Esophagus squamous epithelium (tissue), 5 donors: ENCODE data around the gene CTBS. TPM values are rescaled to one million over a fixed set of nuclear protein-coding genes. Genes with fewer than 3 reads are reported as not detected.

Experiments
- DNase-seq: peaks from one replicate; lab custom pipeline; 2025; lab: John Stamatoyannopoulos, UW
- H3K27ac ChIP-seq, 4 donors: fragments of 200-600 bp; sonication (generic); one replicate each; pipeline ENCODE4 v1.5.1; 2016 to 2019; ENCODE audit warnings: mild to moderate bottlenecking in 1 of 4
- H3K27me3 ChIP-seq, 4 donors: fragments of 200-600 bp; sonication (generic); 1 replicate in 3 of 4; 2 replicates in 1 of 4; pipeline versions ENCODE4 v1.5.1 to v1.6.0; 2017 to 2021; ENCODE audit warnings: antibody characterized with exemption in 1 of 4
- H3K36me3 ChIP-seq, 3 donors: fragments of 200-600 bp; sonication (generic); one replicate each; pipeline ENCODE4 v1.5.1; 2016 to 2019
- H3K4me1 ChIP-seq, 3 donors: fragments of 200-600 bp; sonication (generic); one replicate each; pipeline ENCODE4 v1.5.1; 2017 to 2019
- H3K4me3 ChIP-seq, 4 donors: fragments of 200-600 bp; sonication (generic); 1 replicate in 3 of 4; 2 replicates in 1 of 4; pipeline ENCODE4 v1.5.1; 2016 to 2019; ENCODE audit warnings: mild to moderate bottlenecking in 2 of 4, moderate library complexity in 1 of 4
- H3K9me3 ChIP-seq, 3 donors: fragments of 200-600 bp; sonication (generic); one replicate each; pipeline ENCODE4 v1.5.1; 2016 to 2019
- POLR2A ChIP-seq, 4 donors: fragments of 450-650 bp; IDR thresholded peaks; one replicate each; pipeline ENCODE4 v1.6.1; 2017; ENCODE audit warnings: antibody characterized with exemption in 4 of 4, mild to moderate bottlenecking in 4 of 4, moderate library complexity in 3 of 4
- WGBS, 2 donors: methylation state at CpG; one replicate each; pipeline ENCODE4 v1.1.5; 2018; 5-methylcytosine and 5-hydroxymethylcytosine counted together
- intact Hi-C: fragments of 100-400 bp; cut with DNase I; formaldehyde crosslinking; loops from one replicate; pipeline ENCODE4 v1.15.0; 2022
- total RNA-seq, 4 donors: library from RNA; depleted of rRNA; stranded (reverse); fragments of >200 nt; gene quantifications; one replicate each; pipeline ENCODE4 v1.1.0, GENCODE V29; 2016
- TF ChIP-seq, protein P1 (sequence below), 6 experiments: fragments of 450-650 bp in 4 of 6; fragments of 200-600 bp in 2 of 6; sonication (generic) in 2 of 6; IDR thresholded peaks; one replicate each; pipeline ENCODE4 v1.5.1; 2016 to 2019; ENCODE audit warnings: antibody characterized with exemption in 6 of 6, mild to moderate bottlenecking in 4 of 6, moderate library complexity in 4 of 6
- donor health status: DM: yes; HTN: yes; CAD: no.

Gene CTBS
- total RNA-seq, 4 donors from 2014 or later = 4.9 to 12.0 (median 10.3) TPM

DNA sequence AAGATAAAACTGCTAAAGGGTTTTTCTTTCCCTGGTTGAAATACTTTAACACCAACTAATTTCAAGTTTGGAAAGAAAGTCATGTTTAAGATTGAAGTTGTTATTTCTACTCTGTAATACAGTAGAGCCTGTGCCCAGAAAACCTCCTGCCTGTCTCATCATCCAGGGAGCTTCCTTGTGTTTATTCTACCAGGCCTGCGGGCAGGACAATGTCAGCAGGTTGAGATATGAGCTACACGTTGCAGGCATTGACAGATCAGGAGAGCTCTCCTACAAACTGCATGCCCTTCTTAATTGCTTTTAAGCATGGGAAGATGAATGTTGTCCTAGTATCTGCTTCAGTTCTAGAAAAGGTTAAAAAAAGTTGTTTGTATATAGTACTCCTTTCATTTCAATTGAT lies 43.1 kb upstream of the CTBS start:
- intact Hi-C loops = loop anchor here (10.0 kb wide), 1 partner anchor 183 kb away; no protein-coding TSS in a partner anchor
- 15 to 36% methylated on average over 2 of the region's 2 CpGs for WGBS, 2 donors
- TF ChIP-seq, protein P1, sequence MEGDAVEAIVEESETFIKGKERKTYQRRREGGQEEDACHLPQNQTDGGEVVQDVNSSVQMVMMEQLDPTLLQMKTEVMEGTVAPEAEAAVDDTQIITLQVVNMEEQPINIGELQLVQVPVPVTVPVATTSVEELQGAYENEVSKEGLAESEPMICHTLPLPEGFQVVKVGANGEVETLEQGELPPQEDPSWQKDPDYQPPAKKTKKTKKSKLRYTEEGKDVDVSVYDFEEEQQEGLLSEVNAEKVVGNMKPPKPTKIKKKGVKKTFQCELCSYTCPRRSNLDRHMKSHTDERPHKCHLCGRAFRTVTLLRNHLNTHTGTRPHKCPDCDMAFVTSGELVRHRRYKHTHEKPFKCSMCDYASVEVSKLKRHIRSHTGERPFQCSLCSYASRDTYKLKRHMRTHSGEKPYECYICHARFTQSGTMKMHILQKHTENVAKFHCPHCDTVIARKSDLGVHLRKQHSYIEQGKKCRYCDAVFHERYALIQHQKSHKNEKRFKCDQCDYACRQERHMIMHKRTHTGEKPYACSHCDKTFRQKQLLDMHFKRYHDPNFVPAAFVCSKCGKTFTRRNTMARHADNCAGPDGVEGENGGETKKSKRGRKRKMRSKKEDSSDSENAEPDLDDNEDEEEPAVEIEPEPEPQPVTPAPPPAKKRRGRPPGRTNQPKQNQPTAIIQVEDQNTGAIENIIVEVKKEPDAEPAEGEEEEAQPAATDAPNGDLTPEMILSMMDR (IDR thresholded peaks at IDR 0.05) = no peak
- TF ChIP-seq POLR2A (IDR thresholded peaks at IDR 0.05) = no peak

DNA sequence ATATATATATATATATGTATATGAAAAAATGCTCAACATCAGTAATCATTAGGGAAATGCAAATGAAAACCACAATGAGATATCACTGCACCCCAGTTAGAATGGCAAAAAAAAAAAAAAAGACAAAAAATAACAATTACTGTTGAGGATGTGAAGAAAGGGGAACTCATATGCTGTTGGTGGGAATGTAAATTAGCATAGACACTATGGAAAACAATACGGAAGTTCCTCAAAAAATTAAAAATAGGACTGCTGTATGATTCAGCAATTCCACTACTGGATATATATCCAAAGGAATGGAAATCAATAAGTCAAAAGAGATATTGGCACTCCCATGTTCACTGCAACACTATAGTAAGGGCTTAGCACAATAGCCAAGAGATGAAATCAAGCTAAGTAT lies 41.5 kb upstream of the CTBS start:
- Histone ChIP-seq H3K4me1 (peaks cover 4 to 20% (median 16%) of the 10 kb centered on the region in 3 donors), H3K27ac (no peak overlapping the region), H3K9me3 (peaks cover 0 to 9% (median 5%) of the 10 kb centered on the region in 3 donors), H3K4me3 (no peak overlapping the region), H3K27me3 (peaks cover 0 to 3% (median 0%) of the 10 kb centered on the region in 4 donors), H3K36me3 (no peaks in the 10 kb centered on the region)
- intact Hi-C loops = loop anchor here (10.0 kb wide), 1 partner anchor 181 kb away; no protein-coding TSS in a partner anchor
- TF ChIP-seq, protein P1 (IDR thresholded peaks at IDR 0.05) = no peak
- no peak for TF ChIP-seq POLR2A (IDR thresholded peaks at IDR 0.05)
- 72 to 74% methylated on average over 1 of the region's 1 CpG for WGBS, 2 donors
- DNase-seq = no peak

More for the DNA sequence above, 43.1 kb upstream of the CTBS start:
- Histone ChIP-seq H3K4me3 (no peak overlapping the region), H3K9me3 (peaks cover 0 to 9% (median 5%) of the 10 kb centered on the region in 3 donors), H3K36me3 (no peaks in the 10 kb centered on the region), H3K4me1 (peaks cover 4 to 24% (median 16%) of the 10 kb centered on the region in 3 donors), H3K27me3 (peaks cover 0 to 3% (median 0%) of the 10 kb centered on the region in 4 donors), H3K27ac (no peak overlapping the region)
- no peak for DNase-seq

GRCh38 chr1:84613887-84614286 lies 39.6 kb upstream of the CTBS start:
- Histone ChIP-seq H3K36me3 (no peaks in the 10 kb centered on the region), H3K9me3 (peaks cover 0 to 9% (median 5%) of the 10 kb centered on the region in 3 donors), H3K4me3 (no peak overlapping the region), H3K4me1 (peaks cover 0 to 1% (median under 1%) of the 10 kb centered on the region in 3 donors), H3K27ac (no peak overlapping the region), H3K27me3 (peaks cover 0 to 3% (median 0%) of the 10 kb centered on the region in 4 donors)
- intact Hi-C loops = loop anchor here (10.0 kb wide), 1 partner anchor 179 kb away; no protein-coding TSS in a partner anchor
- no peak for DNase-seq
- 78 to 100% methylated on average over 2 of the region's 2 CpGs for WGBS, 2 donors
- no peak for TF ChIP-seq POLR2A (IDR thresholded peaks at IDR 0.05)
- TF ChIP-seq, protein P1 (IDR thresholded peaks at IDR 0.05) = no peak

- no peak for TF ChIP-seq POLR2A (IDR thresholded peaks at IDR 0.05)
- TF ChIP-seq, protein P1 (IDR thresholded peaks at IDR 0.05) = no peak
- 46 to 68% methylated on average over 2 of the region's 2 CpGs for WGBS, 2 donors
- intact Hi-C loops = loop anchor here (10.0 kb wide), 1 partner anchor 178 kb away; no protein-coding TSS in a partner anchor
These were observed 38.8 kb upstream of the CTBS start for GRCh38 chr1:84613026-84613425.

DNA sequence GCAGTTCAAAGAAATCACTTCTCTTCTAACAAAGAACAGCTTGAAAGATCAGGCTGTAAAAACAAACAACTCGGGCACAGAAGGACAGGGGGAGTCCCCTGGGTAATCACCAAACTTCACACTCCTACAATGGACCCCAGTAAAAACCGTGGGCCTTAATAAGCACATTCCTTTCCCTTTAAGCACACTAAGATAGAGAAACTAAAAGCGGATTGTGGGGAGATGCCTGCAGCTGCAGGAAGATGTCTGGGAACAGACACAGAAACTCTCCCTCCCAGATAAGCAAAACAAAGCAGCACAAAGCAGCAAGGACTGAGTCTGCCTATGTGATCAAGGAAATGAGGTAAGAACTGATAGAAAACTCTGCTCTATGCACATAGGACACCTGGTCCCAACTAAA lies 37.6 kb upstream of the CTBS start:
- Histone ChIP-seq H3K36me3 (no peaks in the 10 kb centered on the region), H3K4me3 (no peak overlapping the region), H3K9me3 (peaks cover 0 to 9% (median 5%) of the 10 kb centered on the region in 3 donors), H3K27ac (no peak overlapping the region), H3K4me1 (no peaks in the 10 kb centered on the region), H3K27me3 (peaks cover 0 to 3% (median 0%) of the 10 kb centered on the region in 4 donors)
- TF ChIP-seq, protein P1 (IDR thresholded peaks at IDR 0.05) = no peak
- TF ChIP-seq POLR2A (IDR thresholded peaks at IDR 0.05) = no peak
- DNase-seq = no peak
- intact Hi-C loops = loop anchor here (10.0 kb wide), 1 partner anchor 177 kb away; no protein-coding TSS in a partner anchor
- 6 to 34% methylated on average over 3 of the region's 3 CpGs for WGBS, 2 donors

More at GRCh38 chr1:84613026-84613425, 38.8 kb upstream of the CTBS start:
- Histone ChIP-seq H3K27ac (no peak overlapping the region), H3K27me3 (peaks cover 0 to 3% (median 0%) of the 10 kb centered on the region in 4 donors), H3K9me3 (peaks cover 0 to 9% (median 5%) of the 10 kb centered on the region in 3 donors), H3K36me3 (no peaks in the 10 kb centered on the region), H3K4me1 (no peaks in the 10 kb centered on the region), H3K4me3 (no peak overlapping the region)
- no peak for DNase-seq
